ENCODE results near the gene GZMB.

Gene GZMB

GRCh38 chr14:24669651-24670050 lies 35.7 kb upstream of the GZMB start (continued):
- TF ChIP-seq, protein P1, sequence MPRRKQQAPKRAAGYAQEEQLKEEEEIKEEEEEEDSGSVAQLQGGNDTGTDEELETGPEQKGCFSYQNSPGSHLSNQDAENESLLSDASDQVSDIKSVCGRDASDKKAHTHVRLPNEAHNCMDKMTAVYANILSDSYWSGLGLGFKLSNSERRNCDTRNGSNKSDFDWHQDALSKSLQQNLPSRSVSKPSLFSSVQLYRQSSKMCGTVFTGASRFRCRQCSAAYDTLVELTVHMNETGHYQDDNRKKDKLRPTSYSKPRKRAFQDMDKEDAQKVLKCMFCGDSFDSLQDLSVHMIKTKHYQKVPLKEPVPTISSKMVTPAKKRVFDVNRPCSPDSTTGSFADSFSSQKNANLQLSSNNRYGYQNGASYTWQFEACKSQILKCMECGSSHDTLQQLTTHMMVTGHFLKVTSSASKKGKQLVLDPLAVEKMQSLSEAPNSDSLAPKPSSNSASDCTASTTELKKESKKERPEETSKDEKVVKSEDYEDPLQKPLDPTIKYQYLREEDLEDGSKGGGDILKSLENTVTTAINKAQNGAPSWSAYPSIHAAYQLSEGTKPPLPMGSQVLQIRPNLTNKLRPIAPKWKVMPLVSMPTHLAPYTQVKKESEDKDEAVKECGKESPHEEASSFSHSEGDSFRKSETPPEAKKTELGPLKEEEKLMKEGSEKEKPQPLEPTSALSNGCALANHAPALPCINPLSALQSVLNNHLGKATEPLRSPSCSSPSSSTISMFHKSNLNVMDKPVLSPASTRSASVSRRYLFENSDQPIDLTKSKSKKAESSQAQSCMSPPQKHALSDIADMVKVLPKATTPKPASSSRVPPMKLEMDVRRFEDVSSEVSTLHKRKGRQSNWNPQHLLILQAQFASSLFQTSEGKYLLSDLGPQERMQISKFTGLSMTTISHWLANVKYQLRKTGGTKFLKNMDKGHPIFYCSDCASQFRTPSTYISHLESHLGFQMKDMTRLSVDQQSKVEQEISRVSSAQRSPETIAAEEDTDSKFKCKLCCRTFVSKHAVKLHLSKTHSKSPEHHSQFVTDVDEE (CRISPR knock-in tag; IDR thresholded peaks at IDR 0.05): no peak
- TF ChIP-seq ESRRG (CRISPR knock-in tag; IDR thresholded peaks at IDR 0.05): no peak
- TF ChIP-seq OSR1 (CRISPR knock-in tag; IDR thresholded peaks at IDR 0.05): no peak

DNA sequence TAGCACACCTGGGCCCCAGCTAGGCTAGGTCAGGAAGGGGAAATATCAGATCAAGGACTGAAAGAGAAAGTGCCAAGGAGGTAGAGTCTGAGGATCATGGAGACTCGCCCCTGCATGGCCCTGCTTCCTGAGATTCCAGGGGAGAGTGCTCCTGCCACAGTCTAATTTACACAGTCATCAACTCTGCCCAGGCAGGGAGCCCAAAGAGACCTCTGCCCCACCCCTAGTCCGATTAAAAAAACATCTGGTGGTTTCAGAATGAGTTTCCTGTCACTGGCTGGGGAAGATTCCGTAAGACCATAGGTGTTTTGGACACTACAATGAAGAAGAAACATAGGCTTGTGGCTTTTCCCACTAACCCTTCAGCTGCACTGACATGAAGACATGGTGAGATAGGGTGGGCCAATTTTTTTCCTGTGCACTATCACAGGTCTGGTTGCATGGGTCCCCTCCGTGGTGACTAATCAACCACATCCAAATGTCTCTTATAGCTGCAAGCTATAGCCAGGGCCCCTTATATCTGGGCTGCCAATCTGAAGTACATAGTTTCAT lies 31.5 kb upstream of the GZMB start:
- ATAC-seq: no peak
- no peak for TF ChIP-seq OSR1 (CRISPR knock-in tag; IDR thresholded peaks at IDR 0.05)
- no peak for TF ChIP-seq ZC3H10 (CRISPR knock-in tag; IDR thresholded peaks at IDR 0.05)
- no peak for TF ChIP-seq ZFP3 (CRISPR knock-in tag; IDR thresholded peaks at IDR 0.05)
- no peak for TF ChIP-seq ISL1 (CRISPR knock-in tag; IDR thresholded peaks at IDR 0.05)
- TF ChIP-seq ESRRG (CRISPR knock-in tag; IDR thresholded peaks at IDR 0.05): no peak
- no peak for TF ChIP-seq ARNTL (CRISPR knock-in tag; IDR thresholded peaks at IDR 0.05; ENCODE audit: borderline replicate concordance, low read depth)
- no peak for TF ChIP-seq SNAI2 (CRISPR knock-in tag; IDR thresholded peaks at IDR 0.05)
- TF ChIP-seq GLIS3 (CRISPR knock-in tag; IDR thresholded peaks at IDR 0.05): no peak
- no peak for TF ChIP-seq TCF4 (CRISPR knock-in tag; IDR thresholded peaks at IDR 0.05; ENCODE audit: borderline replicate concordance)
- no peak for TF ChIP-seq ZNF70 (CRISPR knock-in tag; IDR thresholded peaks at IDR 0.05)
- no peak for TF ChIP-seq RARB (CRISPR knock-in tag; IDR thresholded peaks at IDR 0.05)
- no peak for TF ChIP-seq PPARA (CRISPR knock-in tag; IDR thresholded peaks at IDR 0.05; ENCODE audit: borderline replicate concordance)
- TF ChIP-seq BACH2 (CRISPR knock-in tag; IDR thresholded peaks at IDR 0.05; ENCODE audit: borderline replicate concordance): no peak
- TF ChIP-seq ZFP30 (CRISPR knock-in tag; IDR thresholded peaks at IDR 0.05): no peak
- TF ChIP-seq POU6F1 (CRISPR knock-in tag; IDR thresholded peaks at IDR 0.05; ENCODE audit: borderline replicate concordance, low read depth): no peak
- no peak for TF ChIP-seq TOX (CRISPR knock-in tag; IDR thresholded peaks at IDR 0.05; ENCODE audit: borderline replicate concordance)

GRCh38 chr14:24664366-24664765 lies 30.4 kb upstream of the GZMB start:
- no peak for ATAC-seq
- TF ChIP-seq TOX (CRISPR knock-in tag; IDR thresholded peaks at IDR 0.05; ENCODE audit: borderline replicate concordance) (no peak), CREB5 (CRISPR knock-in tag; IDR thresholded peaks at IDR 0.05; ENCODE audit: low read depth) (no peak), CSRNP3 (CRISPR knock-in tag; IDR thresholded peaks at IDR 0.05) (no peak), GLIS3 (CRISPR knock-in tag; IDR thresholded peaks at IDR 0.05) (no peak), ESRRG (CRISPR knock-in tag; IDR thresholded peaks at IDR 0.05) (no peak), PATZ1 (CRISPR knock-in tag; IDR thresholded peaks at IDR 0.05; ENCODE audit: borderline replicate concordance) (no peak), SNAI2 (CRISPR knock-in tag; IDR thresholded peaks at IDR 0.05) (no peak), ZFP30 (CRISPR knock-in tag; IDR thresholded peaks at IDR 0.05) (no peak), ZFP3 (CRISPR knock-in tag; IDR thresholded peaks at IDR 0.05) (no peak), BACH2 (CRISPR knock-in tag; IDR thresholded peaks at IDR 0.05; ENCODE audit: borderline replicate concordance) (no peak), POU6F1 (CRISPR knock-in tag; IDR thresholded peaks at IDR 0.05; ENCODE audit: borderline replicate concordance, low read depth) (no peak), TCF4 (CRISPR knock-in tag; IDR thresholded peaks at IDR 0.05; ENCODE audit: borderline replicate concordance) (no peak), ZNF8 (CRISPR knock-in tag; IDR thresholded peaks at IDR 0.05) (no peak), OSR1 (CRISPR knock-in tag; IDR thresholded peaks at IDR 0.05) (no peak), ZC3H10 (CRISPR knock-in tag; IDR thresholded peaks at IDR 0.05) (no peak), ZNF70 (CRISPR knock-in tag; IDR thresholded peaks at IDR 0.05) (no peak)
